B cell (primary cell): ENCODE data around the gene IL12B. TPM values are rescaled to one million over a fixed set of nuclear protein-coding genes. Genes with fewer than 3 reads are reported as not detected.

ENCODE experiments used
- ATAC-seq: fragments of 200-7000 bp; cut with Tn5 transposase; one replicate; pipeline ENCODE4 v1.10.0; 2021; ENCODE audit warnings: low read depth, mild to moderate bottlenecking, moderate number of reproducible peaks, moderate library complexity
- CTCF ChIA-PET: fragments of 350-600 bp; sonication (Branson Sonifier 250); formaldehyde crosslinking; loops from one replicate; lab custom pipeline; 2021; ENCODE audit warnings: antibody characterized with exemption, inconsistent platforms; lab: Charles Lee
- POLR2A ChIA-PET: fragments of 350-600 bp; sonication (Branson Sonifier 250); formaldehyde crosslinking; loops from one replicate; lab custom pipeline; 2021; ENCODE audit warnings: antibody characterized with exemption; lab: Charles Lee
- DNase-seq: peaks from one replicate; pipeline ENCODE4 v3.0.0; 2013
- H2AFZ ChIP-seq: 2 replicates; pipeline ENCODE4 v1.6.1; 2012; ENCODE audit warnings: mild to moderate bottlenecking, low read depth, low read length; ENCODE audit not compliant: insufficient read depth, poor library complexity, severe bottlenecking
- H3K27ac ChIP-seq, 2 donors: 1 replicate in 1 of 2; 2 replicates in 1 of 2; pipeline ENCODE4 v1.5.1; 2012 to 2013; ENCODE audit warnings: low read length in 2 of 2, mild to moderate bottlenecking in 2 of 2, moderate library complexity in 1 of 2
- H3K27me3 ChIP-seq, 4 experiments: fragments of 200-600 bp in 1 of 4; sonication (generic) in 1 of 4; replicated peaks in 1 of 4; 1 replicate in 2 of 4; 2 replicates in 2 of 4; pipeline versions ENCODE4 v1.6.1 to v1.7.0; 2013 to 2016; ENCODE audit warnings: low read length in 3 of 4, mild to moderate bottlenecking in 2 of 4, mixed read lengths in 1 of 4, moderate library complexity in 1 of 4; ENCODE audit not compliant: insufficient read depth in 4 of 4, control insufficient read depth in 3 of 4; ENCODE audit errors: control extremely low read depth in 1 of 4
- H3K36me3 ChIP-seq, 2 experiments: replicated peaks in 1 of 2; 1 replicate in 1 of 2; 2 replicates in 1 of 2; pipeline versions ENCODE4 v1.6.1 to v1.7.1; 2013; ENCODE audit warnings: low read length in 1 of 2; ENCODE audit not compliant: insufficient read depth in 2 of 2, control insufficient read depth in 1 of 2; ENCODE audit errors: control extremely low read depth in 1 of 2, extremely low read depth in 1 of 2
- H3K4me1 ChIP-seq, 2 donors: fragments of 200-600 bp in 1 of 2; sonication (generic) in 1 of 2; 1 replicate in 1 of 2; 2 replicates in 1 of 2; pipeline versions ENCODE4 v1.5.1 to v1.6.1; 2013 to 2017; ENCODE audit warnings: low read length in 2 of 2; ENCODE audit not compliant: control insufficient read depth in 2 of 2, insufficient read depth in 2 of 2
- H3K4me2 ChIP-seq: replicated peaks from 2 replicates; pipeline ENCODE3; 2012; ENCODE audit warnings: mild to moderate bottlenecking, low read depth, low read length; ENCODE audit not compliant: poor library complexity, severe bottlenecking
- H3K4me3 ChIP-seq, 5 experiments: fragments of 200-600 bp in 1 of 5; sonication (generic) in 1 of 5; 1 replicate in 3 of 5; 2 replicates in 2 of 5; pipeline versions ENCODE4 v1.5.1 to v1.7.0; 2011 to 2016; ENCODE audit warnings: low read length in 4 of 5, mild to moderate bottlenecking in 4 of 5, low read depth in 2 of 5, control low read depth in 1 of 5, moderate library complexity in 1 of 5; ENCODE audit not compliant: insufficient read depth in 1 of 5; ENCODE audit errors: control extremely low read depth in 1 of 5, extremely low read depth in 1 of 5
- H3K79me2 ChIP-seq: fragments of 200-600 bp; sonication (generic); one replicate; pipeline ENCODE4 v1.6.0; 2016; ENCODE audit warnings: low read length; ENCODE audit not compliant: control insufficient read depth, insufficient read depth
- H3K9ac ChIP-seq: fragments of 200-600 bp; sonication (generic); 2 replicates; pipeline ENCODE4 v1.6.1; 2017; ENCODE audit warnings: mild to moderate bottlenecking, low read length, moderate library complexity
- H3K9me3 ChIP-seq, 3 donors: one replicate each; pipeline versions ENCODE4 v1.6.1 to v1.7.1; 2013; ENCODE audit warnings: low read length in 2 of 3; ENCODE audit not compliant: control insufficient read depth in 2 of 3, insufficient read depth in 1 of 3; ENCODE audit errors: control extremely low read depth in 1 of 3
- H4K20me1 ChIP-seq: 2 replicates; pipeline ENCODE4 v1.6.0; 2012; ENCODE audit warnings: mild to moderate bottlenecking, low read length; ENCODE audit not compliant: insufficient read depth, control insufficient read depth, poor library complexity, severe bottlenecking
- H3K27ac Mint-ChIP-seq: one replicate; pipeline ENCODE4 v1.8.0; 2021; ENCODE audit warnings: mixed read lengths
- H3K27me3 Mint-ChIP-seq: one replicate; pipeline ENCODE4 v1.8.0; 2021; ENCODE audit warnings: mixed read lengths
- H3K4me1 Mint-ChIP-seq: one replicate; pipeline ENCODE4 v1.8.0; 2021; ENCODE audit warnings: mixed read lengths
- H3K4me3 Mint-ChIP-seq: one replicate; pipeline ENCODE4 v1.8.0; 2021; ENCODE audit warnings: mixed read lengths
- H3K9me3 Mint-ChIP-seq: one replicate; pipeline ENCODE4 v1.8.0; 2022; ENCODE audit warnings: mixed read lengths; ENCODE audit not compliant: insufficient read depth
- EZH2 ChIP-seq: IDR thresholded peaks from 2 replicates; pipeline ENCODE4 v1.6.1; 2012; ENCODE audit warnings: borderline replicate concordance, low read depth, mild to moderate bottlenecking, moderate library complexity, low read length; ENCODE audit not compliant: insufficient read depth, poor library complexity, severe bottlenecking
- WGBS: methylation state at CpG from one replicate; pipeline ENCODE4 v1.1.5; 2013; ENCODE audit warnings: missing lambda C conversion rate; ENCODE audit not compliant: insufficient coverage; 5-methylcytosine and 5-hydroxymethylcytosine counted together
- intact Hi-C: fragments of 100-400 bp; cut with micrococcal nuclease; formaldehyde crosslinking; loops from one replicate; pipeline ENCODE4 v1.10.0; 2022
- polyA plus RNA-seq: library from polyadenylated mRNA; depleted of rRNA; stranded (reverse); fragments of >200 nt; gene quantifications from 2 replicates; pipeline ENCODE4 v1.2.3, GENCODE V29; 2012
- total RNA-seq, 2 donors: library from RNA; stranded (reverse); fragments of 120-200 nt in 1 of 2; gene quantifications; 1 replicate in 1 of 2; 2 replicates in 1 of 2; pipeline versions ENCODE4 v1.2.3 to v1.2.4, GENCODE V29; 2013 to 2022
- TF ChIP-seq, protein P1 (sequence below): fragments of 200-600 bp; IDR thresholded peaks from one replicate; pipeline ENCODE4 v1.8.0; 2022; ENCODE audit warnings: antibody characterized with exemption, mild to moderate bottlenecking

The IL12B gene
- total and polyA plus RNA-seq, 2 donors (not counting 1 experiment from before 2014, with no cell fraction given) = 0.15 to 0.17 TPM

DNA sequence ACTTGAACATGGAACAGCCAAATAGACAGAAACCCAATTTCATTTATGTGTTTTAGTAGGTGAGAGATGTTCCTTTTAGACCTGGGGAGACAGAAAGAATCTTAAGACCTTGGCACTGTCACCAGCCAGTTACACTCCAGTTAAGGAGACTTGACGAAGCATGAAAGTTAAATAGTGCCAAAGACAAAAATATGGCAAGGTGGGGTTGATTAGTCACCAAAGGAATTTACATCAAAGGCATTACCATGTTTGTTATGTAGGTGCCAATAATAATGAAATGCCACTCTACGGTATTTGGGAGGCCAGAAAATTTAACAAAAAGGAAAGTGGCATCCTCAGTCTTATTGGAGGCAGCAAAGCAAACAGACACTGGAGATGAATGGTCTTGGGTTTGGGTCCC, 9.2 kb upstream of the IL12B start:
- Mint-ChIP-seq H3K4me1 (peaks cover 66% of the 10 kb centered on the region), H3K27me3 (no peaks in the 10 kb centered on the region), H3K27ac (no peak overlapping the region), H3K9me3 (peaks cover 5% of the 10 kb centered on the region), H3K4me3 (no peak overlapping the region)
- H3K4me2 ChIP-seq = no peak overlapping the region
- 100% methylated on average over 2 of the region's 2 CpGs for WGBS
- ChIA-PET CTCF (no interaction called here), POLR2A (no interaction called here)
- H2AFZ ChIP-seq = no peak overlapping the region
- peaks cover 0 to 6% (median 0%) of the 10 kb centered on the region in 3 donors for H3K9me3 ChIP-seq
- H3K9ac ChIP-seq = no peak overlapping the region
- no peak for ATAC-seq
- no peak for TF ChIP-seq EZH2
- TF ChIP-seq, protein P1, sequence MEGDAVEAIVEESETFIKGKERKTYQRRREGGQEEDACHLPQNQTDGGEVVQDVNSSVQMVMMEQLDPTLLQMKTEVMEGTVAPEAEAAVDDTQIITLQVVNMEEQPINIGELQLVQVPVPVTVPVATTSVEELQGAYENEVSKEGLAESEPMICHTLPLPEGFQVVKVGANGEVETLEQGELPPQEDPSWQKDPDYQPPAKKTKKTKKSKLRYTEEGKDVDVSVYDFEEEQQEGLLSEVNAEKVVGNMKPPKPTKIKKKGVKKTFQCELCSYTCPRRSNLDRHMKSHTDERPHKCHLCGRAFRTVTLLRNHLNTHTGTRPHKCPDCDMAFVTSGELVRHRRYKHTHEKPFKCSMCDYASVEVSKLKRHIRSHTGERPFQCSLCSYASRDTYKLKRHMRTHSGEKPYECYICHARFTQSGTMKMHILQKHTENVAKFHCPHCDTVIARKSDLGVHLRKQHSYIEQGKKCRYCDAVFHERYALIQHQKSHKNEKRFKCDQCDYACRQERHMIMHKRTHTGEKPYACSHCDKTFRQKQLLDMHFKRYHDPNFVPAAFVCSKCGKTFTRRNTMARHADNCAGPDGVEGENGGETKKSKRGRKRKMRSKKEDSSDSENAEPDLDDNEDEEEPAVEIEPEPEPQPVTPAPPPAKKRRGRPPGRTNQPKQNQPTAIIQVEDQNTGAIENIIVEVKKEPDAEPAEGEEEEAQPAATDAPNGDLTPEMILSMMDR = no peak
- no peak overlapping the region for H3K27ac ChIP-seq
- no peaks in the 10 kb centered on the region for H4K20me1 ChIP-seq
- no peaks in the 10 kb centered on the region for H3K36me3 ChIP-seq
- no peak overlapping the region for H3K4me3 ChIP-seq
- intact Hi-C loops = loop anchor here (10.0 kb wide), 2 partner anchors 165 to 515 kb away; no protein-coding TSS in a partner anchor
- H3K27me3 ChIP-seq = no peaks in the 10 kb centered on the region
- H3K79me2 ChIP-seq = peaks cover 2% of the 10 kb centered on the region
- no peak for DNase-seq
- H3K4me1 ChIP-seq = peaks cover 27 to 53% of the 10 kb centered on the region in 2 donors

GRCh38 chr5:159338118-159338517, 7.8 kb upstream of the IL12B start:
- ATAC-seq = no peak
- no peaks in the 10 kb centered on the region for H3K27me3 Mint-ChIP-seq
- ChIA-PET CTCF (interaction anchor here (0.7 to 1.8 kb wide), 3 partner anchors 28 to 429 kb away, joined by 4 to 6 read pairs (median 6); no protein-coding TSS in a partner anchor), POLR2A (no interaction called here)
- H3K4me3 ChIP-seq = no peak overlapping the region
- no peak overlapping the region for H2AFZ ChIP-seq
- intact Hi-C loops = loop anchor here (10.0 kb wide), 2 partner anchors 167 to 513 kb away; no protein-coding TSS in a partner anchor
- H3K4me3 Mint-ChIP-seq = peak overlapping the region; percentile 60
- no peak for DNase-seq
- H3K4me2 ChIP-seq = peak overlapping the region; percentile 39
- H3K4me1 Mint-ChIP-seq = peaks cover 64% of the 10 kb centered on the region
- H3K9ac ChIP-seq = no peak overlapping the region
- TF ChIP-seq, protein P1 = no peak
- TF ChIP-seq EZH2 = no peak
- no peaks in the 10 kb centered on the region for H3K27me3 ChIP-seq
- H3K79me2 ChIP-seq = peaks cover 4% of the 10 kb centered on the region
- H3K27ac ChIP-seq = peak overlapping the region; percentile 55 to 82
- H3K27ac Mint-ChIP-seq = peak overlapping the region; percentile 93
- H3K9me3 ChIP-seq = no peaks in the 10 kb centered on the region
- H3K4me1 ChIP-seq = peaks cover 31 to 52% of the 10 kb centered on the region in 2 donors
- H4K20me1 ChIP-seq = no peaks in the 10 kb centered on the region
- no peaks in the 10 kb centered on the region for H3K9me3 Mint-ChIP-seq
- no peaks in the 10 kb centered on the region for H3K36me3 ChIP-seq
